Activated CD4-positive, alpha-beta T cell treated with anti-CD3 and anti-CD28 coated beads for 48 hours (primary cell): ENCODE measurements around the gene SHROOM3.

Experiments used
- DNase-seq: peaks from one replicate; pipeline ENCODE4 v3.0.0-alpha.2; 2020

SHROOM3 gene

DNA sequence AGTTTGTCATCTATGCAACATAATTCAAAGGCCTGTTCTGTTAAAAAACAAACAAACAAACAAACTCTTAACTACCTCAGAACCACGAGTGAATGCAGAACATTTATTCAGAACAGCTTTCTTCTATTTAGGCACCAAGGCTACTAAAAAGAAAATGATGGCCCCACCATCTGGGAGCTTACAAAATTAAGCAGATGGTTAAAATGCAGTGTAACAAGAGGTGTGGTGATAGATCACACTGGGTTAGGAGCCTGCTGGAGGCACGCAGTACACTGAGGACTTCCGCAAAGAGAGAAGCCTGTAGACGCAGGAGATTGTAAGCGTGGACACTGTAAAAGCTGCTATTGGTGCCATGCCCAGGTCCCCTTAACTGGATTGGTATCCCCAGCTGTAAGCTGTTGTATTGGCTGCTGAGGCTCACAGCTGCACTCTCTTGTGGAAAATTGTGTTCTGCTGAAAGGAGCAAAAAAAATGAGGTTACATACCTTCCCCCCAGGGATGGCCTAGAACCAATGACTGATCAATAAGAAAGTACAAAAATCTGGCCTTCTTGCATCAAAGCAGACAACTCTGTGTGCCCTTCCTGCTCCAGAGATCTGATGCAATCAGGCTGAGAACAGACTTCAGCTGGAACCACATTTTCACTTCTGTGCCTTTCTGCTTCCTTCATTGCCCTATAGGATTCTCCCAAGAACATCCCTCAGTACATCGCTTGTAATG, 60.0 kb downstream of the SHROOM3 start:
- DNase-seq, result no peak

DNA sequence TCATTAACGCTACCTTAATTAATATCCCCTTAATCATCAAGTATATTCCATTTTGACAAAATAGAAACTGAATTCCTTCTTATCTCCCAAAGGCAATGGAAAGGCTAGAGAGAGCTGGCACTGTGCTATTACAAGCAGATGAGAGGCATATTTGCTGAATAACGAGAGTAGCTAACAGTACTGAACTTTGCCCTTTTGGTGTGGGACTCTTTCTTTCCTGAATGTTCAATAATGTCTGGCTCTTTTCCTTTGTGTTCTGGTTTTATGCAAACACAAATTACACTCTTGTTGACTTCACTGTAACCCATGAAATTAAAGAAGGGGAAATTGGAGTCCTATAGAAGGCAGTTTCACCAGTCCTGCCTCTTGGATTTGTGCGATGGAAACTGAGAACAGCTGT, 63.5 kb downstream of the SHROOM3 start:
- DNase-seq, result no peak

DNA sequence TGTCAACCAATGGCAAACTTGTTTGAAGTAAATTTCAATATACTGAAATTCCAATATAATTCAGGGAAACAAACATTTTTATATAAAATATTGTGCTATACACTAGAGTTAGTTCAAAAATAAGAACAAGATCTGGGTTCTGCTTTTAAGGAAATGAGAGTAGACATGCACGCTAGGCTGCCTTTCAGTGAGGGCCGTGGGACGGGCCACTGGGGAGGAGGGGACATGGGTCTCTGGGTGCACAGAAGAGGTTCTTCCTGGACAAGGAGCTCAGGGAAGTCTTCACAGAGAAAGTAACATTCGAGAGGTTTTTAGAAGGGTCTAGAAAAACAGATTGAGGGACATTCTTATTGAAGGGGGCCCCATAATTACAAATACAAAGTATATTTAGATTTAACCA, 64.4 kb downstream of the SHROOM3 start:
- DNase-seq, result no peak

DNA sequence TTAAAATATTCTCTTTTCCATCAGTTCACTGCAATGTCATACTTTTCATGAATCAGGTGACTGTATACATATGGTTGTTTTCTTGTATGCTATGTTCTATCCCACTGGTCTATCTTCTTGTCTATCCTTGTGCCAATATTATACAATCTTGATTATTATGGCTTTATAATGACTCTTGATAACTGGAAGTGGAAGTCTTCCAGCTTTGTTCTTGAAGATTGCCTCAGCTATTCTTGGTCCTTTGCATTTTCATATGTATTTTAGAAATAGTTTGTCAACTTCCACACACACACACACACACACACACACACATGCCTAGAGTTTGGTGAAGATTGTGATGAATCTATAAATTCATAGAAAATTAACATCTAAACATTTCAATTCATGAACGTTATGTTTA, 67.9 kb downstream of the SHROOM3 start:
- DNase-seq, result no peak

DNA sequence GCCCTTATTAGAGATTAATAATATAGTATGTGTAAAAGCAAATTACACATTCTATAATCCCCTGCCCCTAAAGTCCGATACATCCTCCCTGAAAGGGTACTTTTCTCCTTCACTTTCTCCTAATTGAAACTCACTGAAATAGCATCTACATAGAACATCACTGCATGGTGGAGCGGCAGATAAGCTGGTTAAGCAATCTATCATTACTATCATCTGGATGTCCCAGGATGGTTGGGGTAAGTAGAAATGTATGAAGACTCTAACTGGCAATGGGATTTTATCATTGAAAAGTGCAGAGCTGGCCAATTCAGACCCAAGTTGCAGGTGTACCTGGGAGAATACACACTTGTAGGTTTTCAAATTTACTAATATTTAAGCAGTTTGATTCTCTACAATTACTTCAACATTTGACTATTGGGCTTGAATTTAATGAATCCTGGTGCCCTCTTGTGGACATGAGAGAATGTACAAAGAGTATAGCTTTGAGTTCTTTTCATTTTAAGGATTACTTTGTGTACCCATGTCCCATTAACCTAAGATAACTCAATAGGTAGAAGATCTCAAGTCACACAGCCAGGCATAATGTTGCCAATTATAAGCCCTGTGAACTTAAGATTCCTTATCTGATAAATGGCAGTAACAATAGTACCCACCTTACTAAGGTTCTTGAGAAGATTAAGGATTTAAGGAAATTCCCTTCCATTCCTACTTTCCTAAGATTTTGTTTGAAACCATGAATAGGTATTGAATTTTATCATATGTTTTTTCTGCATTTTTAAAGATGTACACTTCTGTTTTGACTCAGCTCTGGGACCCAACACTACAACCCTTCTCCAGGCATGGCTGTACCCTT, 69.8 kb downstream of the SHROOM3 start:
- DNase-seq, result no peak

DNA sequence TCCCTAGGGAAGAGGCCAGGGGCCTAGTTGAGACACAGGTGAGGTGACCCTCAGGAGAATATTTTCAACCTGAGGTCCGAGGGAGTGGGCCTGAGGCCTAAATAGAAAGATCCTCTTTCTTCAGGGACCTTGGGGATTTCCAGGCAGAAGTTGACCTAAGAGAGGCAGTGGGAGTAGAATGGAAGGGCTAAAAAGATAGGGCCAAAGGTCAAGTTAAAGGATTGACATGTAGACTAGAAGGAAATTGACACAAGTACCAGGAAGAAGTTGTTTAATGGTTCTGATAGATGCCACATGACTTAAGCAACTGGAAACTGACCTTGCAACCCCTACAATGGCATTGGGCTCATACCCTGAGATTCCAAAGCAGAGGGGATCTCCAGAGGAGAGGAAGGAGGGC, 76.9 kb downstream of the SHROOM3 start:
- DNase-seq, result no peak

DNA sequence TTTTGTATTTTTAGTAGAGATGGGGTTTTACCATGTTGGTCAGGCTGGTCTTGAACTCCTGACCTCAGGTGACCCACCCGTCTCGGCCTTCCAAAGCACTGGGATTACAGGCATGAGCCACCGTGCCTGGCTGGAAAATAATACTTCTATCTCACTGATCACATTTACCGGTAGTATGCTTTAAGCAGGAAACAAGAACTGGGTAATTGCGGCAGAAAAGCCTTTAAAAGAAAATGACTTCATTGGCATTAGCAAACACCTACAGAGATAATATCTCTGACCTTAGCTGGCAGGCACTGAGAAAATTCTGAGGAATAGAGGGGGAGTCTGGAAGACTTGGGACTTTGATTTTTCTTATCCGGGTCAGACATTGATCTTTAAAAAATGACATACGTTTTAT, 78.5 kb downstream of the SHROOM3 start:
- no peak for DNase-seq

DNA sequence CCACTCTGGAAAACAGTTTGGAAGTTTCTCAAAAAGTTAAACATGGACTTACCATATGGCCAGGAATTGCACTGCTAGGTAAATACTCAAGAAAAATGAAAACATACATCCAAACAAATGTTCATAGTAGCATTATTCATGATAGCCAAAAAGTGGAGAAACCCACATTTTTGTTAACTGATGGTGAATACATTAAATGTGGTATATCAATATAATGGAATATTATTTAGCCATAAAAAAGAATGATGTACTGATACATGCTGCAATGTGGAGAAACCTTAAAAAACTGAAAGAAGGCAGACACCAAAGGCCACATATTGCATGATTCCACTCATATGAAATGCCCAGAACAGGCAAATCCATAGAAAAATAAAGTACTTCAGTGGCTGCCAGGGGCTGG, 79.1 kb downstream of the SHROOM3 start:
- DNase-seq, result no peak

DNA sequence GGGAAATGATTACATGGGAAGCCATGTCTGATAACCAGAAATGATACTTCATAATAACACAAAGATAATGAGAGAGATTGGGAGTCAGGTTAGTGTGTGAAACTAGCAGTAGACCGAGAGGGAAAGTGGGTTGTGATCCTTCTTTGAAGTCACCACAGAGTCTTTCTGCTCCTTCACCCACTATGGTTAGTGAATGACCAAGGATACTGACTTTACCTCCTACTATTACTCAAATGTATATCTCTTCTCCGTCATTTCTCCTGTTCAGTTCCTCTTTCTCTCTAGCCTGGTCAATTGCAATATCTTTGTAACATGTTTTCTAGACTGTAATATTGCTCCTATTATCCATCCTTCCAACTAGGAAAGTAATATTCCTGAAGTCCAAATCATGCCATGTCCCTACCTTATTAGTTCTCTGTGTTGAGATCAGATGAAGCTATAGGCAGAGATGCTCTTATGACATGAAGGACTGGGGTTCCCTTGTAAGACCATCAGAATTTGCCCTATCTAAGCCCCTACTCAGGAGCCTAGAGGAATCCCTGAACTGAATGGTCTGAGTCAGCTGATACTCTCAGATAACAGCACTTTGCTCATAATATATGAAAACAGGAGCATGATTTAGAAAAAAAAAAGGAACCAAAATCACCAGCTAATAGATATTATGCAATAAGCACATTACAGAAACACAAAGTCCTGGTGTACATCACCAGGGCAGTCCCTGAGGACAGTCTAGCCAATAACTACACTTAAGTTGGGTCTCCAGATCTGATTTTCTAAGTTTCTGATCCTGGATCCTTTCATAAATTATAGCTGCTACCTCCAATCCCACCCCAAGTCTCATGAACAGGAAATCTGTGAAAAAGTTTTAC, 81.2 kb downstream of the SHROOM3 start:
- DNase-seq, result no peak

DNA sequence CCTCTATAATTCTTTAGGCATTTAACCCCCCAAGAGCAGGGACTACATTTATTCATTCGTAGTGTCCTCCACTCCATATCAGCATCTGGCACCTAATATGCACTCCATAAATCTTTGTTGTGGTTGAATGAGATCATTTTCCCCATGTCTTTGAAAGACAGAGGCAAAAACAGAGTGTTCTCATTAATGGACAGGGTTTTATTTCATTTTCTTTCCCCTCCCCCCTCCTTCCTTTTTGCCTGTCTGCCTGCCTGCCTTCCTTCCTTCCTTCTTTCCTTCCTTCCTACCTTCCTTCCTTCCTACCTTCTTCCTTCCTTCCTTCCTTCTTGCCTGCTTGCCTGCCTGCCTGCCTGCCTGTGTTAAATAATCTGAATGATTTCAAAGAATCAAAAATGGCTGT, 83.2 kb downstream of the SHROOM3 start:
- DNase-seq, result no peak

DNA sequence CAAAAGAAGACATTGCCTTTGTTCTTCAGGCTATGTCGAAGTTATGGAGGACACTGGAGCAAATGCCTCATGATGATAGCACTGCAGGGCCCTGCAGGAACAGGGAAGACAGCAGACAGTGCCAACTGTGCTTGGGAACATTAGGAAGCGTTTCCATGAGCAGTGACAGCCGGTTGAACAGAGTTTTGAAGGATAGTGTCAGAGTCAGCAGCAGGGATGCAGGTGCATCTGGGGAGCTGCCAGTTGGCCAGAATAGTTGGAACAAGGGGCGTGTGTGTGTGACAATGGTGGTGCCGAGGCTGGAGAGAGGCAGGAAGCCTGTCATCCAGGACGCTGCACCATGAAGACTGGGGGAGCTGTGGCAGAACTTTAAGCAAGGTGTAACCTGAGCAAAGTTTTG, 88.6 kb downstream of the SHROOM3 start:
- DNase-seq, result no peak

DNA sequence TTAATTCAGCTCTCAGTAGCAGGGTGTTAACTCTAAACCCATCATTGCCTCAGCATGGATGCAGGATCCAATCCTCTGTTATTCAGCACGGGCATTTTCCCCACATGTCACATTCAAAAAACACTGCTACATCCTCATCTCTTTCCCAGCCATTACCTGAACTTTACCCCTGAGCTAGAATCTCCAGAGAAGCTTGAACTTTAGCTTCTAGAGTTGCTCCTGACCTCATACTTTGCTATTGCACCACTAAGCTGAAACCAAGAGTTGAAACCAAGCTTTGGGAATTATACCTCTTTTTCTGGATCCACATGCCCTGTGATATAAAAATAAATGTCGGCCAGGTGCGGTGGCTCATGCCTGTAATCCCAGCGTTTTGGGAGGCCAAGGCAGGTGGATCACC, 90.7 kb downstream of the SHROOM3 start:
- DNase-seq, result no peak

DNA sequence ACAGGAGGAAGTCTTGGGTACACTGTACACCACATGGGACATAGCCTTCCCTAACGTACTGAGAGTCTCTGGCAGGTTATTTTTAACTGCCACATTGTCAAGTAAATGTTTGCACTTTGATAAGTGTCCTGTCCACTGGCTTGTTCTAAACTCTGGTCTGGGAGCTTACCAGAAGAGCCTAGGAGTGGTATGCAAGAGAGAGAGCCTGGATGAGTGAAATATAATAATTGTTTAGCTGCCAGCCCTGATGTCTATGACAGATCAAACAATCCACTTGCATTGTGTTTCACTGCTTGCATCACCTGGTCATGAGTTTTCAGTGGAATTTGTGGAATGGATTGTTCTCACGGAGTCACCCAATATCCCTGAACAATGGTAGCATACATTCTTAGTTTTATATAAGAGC, 91.6 kb downstream of the SHROOM3 start:
- DNase-seq, result no peak

DNA sequence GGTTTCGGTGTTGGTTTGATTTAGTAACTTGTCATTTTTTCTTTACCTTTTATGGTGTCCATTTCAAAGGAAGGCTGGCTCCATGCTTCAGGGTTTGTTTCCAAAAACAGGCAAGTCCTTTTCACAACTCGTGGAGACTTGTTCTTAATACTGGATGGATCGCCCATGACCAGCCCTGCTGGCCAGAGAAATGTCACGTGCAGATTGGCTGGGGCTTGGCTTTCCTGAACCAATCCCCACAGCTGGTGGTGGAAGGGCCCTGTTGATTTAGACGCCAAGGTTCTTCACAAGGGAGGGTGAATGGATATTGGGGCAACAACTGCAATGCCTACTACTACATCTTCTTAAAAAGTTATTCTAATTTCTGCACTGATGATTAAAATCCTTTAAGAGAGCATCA, 92.6 kb downstream of the SHROOM3 start:
- no peak for DNase-seq

DNA sequence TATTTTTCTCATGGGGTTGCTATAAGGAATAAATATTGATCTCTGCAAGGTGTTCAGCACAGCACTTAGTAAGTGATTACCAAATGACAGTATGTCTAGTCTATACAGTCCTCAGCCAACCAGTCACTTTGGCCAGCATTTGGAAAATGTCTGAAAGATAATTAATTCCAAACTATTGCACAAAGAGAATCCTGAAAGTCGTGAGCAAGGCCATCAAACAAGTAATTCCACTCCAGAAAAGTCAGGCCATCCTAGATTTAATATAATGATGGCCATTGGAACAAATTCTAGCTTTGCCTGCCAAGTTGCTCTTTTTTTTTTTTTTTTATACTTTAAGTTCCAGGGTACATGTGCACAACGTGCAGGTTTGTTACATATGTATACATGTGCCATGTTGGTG, 96.6 kb downstream of the SHROOM3 start:
- no peak for DNase-seq

DNA sequence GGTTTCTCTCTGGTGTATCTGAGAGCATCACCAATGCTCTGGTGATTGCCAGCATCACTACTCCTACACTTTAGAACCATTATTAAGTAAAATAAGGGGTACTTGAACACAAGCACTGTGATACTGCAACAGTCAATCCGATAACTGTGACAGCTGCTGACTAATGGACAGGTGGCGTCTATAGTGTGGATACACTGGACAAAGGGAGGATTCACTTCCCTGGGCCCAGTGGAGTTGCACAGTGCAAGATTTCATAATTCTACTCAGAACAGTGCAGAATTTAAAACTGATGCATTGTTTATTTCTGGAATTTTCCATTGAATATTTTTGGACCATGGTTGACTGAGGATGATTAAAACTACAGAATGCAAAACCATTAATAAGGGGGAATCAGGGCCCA, 97.8 kb downstream of the SHROOM3 start:
- no peak for DNase-seq

DNA sequence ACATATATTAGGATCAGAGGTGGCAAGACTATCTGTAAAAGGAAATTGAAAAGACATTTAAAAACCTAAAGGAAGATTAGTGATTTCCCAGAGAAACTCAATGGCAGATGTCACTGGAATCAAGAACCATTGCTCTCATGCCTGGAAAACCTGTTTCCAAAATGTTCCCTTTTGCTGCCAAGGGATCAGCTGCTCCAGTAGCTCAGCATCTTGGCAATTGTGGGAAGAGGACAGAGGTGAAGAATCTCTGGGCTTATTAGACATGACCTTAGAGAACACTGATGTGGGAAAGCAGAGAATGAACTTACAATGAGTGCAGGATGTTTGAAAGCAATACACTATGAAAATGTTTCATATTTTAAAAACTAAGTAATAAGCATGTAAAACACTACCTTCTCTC, 98.3 kb downstream of the SHROOM3 start:
- DNase-seq, result no peak

DNA sequence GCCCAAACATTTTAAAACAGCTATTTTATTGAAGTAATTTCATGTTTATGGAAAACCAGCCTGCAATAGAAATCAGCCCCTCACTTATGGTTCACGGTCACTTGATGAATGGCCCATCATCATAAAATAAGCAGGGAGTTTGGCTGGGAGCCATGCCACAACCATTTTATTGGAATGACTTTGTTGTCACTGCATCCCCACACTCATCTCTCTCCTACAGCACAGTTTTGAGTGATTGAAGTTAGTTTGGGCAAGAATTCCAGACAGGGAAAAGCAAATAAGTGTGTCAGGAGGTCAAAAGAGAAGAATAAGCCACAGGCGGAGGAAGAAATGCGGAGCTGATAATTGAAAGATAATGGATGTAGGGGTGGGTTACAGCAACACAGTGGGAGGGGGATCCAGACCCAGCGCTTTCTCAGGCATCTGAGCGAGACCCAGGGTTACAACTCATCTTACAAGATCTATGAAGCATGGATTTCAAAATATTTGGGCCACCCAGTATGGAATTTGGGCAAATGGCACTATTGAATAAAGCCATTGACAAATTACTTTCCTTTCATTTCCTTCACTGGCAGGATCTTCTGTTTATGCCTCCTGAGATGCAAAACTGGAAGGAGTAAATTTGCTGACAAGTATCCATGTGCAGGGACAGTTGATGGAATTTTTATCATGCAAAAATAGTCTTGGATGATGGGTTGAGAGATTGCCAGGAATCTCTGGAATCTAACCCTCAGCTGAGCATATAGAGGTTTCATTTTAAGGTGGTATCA, 100.8 kb downstream of the SHROOM3 start:
- no peak for DNase-seq

DNA sequence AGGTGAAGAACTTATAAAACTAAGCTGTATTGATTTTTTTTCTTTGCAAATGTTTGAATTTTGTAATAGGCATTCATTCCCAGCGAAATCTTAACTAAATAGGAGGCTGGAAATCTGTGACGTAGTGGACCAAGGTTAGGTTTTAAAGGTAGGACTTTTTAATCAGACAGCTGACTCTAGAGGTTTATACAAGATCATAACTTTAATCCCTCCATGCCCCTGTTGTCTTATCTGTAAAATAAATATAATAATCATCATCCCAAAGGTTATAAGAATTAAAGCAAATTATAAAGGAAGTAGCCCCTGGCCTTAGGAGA, 101.3 kb downstream of the SHROOM3 start:
- DNase-seq, result no peak

DNA sequence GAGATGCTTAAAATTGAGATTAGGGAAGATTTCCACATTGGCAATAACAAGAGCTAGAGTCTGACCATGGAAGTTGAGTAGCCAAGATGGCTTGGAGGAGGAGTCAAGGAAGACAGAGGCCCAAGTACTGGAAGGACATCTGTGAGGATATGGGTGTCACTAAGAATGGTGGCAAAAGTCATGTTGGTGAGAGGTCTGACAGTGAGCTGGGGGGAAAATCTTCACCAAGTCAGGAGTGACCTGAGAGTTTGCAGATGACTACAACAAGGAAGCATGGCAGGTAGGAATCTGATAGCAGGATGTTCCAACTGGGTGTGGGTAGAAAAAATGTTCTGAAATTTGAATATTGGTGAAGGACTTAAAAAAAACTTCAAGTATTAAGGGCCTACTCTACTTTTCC, 103.3 kb downstream of the SHROOM3 start:
- DNase-seq, result no peak

DNA sequence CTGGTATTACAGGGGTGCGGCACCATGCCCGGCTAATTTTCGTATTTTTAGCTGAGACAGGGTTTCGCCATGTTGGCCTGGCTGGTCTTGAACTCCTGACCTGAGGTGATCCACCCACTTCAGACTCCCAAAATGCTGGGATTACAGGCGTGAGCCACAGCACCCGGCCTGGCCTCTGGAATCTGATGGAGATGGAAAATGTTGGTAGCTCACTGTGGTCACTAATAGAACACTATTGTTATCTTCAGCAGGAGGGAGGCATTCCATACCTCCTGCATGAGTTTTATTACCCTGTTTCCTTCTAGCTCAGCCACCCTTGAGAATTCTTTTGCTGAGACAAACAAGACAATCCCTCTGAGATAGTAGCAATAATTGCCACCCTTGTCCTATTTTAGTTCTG, 105.0 kb downstream of the SHROOM3 start:
- DNase-seq, result no peak

DNA sequence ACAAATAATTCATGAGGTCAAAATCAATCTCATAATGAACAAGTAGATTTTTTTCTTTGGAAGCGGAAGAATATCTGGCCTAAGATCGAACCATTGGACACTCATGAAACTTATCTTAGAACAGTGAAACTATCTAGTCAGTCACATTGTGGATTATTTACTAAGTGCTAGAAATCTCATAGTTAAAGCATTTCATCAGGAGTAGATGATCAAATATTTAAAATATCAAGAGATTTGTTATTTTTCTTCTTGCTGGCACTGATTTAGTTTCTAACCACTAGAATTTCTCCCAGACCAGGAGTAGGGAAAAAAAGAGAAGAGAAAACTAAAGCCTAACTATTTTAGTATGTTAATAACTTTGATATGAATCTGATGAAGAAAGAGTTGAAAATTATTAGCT, 105.5 kb downstream of the SHROOM3 start:
- DNase-seq, result no peak

DNA sequence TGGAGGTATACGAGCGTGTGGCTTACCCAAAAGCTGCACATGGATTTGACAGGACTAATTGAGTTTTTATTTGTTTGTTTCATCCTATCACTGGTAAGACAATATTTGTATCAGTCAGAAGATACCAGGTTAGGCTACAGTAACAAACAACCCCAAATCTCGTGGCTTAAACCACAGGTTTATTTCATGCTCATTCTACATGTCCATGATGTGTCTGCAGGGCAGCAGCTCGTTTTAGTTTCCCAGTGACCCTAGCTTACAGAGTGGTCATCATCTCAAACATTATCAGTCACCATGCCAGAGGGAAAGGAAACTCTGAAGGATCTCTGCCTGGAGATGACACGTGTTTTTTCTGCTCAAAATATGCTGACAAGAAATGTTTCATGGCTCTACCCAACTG, 108.3 kb downstream of the SHROOM3 start:
- DNase-seq, result no peak
